Amygdala (tissue), 56 donors: ENCODE results near the gene TMEM183A.

Source experiments
- DNase-seq, 56 donors: peaks; one replicate each; lab custom pipeline; 2025; lab: John Stamatoyannopoulos, UW

TMEM183A gene

DNA sequence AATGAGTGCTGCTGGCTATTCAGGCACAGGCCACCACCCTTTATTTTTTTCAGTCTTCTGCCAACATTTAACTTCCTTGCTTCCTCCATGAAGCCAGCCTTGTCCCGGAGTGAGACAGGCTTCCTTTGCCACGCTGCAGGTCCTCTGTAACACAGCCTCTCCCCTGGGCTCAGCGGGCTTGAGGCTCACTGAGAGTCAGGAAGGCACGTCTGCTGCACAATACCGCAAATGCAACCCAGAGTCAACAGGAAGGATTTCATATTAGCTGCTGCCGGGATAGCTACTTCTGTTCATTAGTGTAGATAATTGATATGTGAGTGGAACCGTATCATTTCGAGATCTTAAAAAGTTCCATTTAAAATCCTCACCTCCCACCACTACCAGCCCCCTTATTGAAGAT lies 56.1 kb downstream of the TMEM183A start:
- DNase-seq: no peak

- no peak for DNase-seq
Observed at GRCh38 chr1:203065191-203065590, 58.0 kb downstream of the TMEM183A start.

DNA sequence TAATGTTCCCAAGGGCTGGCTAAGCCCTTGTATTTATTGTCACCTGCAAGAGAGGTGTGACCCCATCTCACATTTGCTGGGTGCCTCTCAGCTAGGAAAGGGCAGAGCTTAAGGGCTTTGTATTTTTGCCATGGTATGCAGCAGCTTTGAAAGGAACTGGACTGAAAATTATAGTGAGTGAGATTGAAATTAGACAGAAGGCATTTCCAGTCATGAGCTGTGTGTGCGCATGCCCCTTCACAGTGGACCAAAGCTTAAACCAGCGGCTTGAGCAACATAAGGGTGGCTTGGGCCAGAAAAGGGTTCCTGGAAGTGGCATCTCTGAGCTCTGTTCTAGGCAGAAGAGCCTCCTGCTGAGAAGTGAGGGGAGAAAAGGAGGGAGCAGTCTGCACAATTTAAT lies 58.8 kb downstream of the TMEM183A start:
- DNase-seq: no peak

DNA sequence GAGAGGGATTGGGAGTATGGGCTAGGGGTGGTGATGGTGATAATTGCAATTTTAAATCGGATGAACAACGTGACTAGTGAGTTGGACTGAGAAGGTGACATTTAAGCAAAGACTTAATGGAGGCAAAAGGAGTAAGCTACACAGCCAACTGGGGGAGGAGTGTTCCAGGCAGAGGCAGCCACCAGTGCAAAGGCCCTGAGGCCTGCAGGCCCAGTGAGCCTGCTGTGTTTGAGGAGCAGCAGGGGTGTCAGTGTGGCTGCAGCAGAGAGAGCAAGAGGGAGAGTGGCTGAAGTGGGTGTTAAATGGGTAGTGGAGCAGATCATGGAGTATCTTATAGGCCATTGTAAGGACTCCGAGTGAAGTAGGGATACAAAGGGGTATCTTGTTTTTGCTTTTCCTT lies 59.8 kb downstream of the TMEM183A start:
- no peak for DNase-seq

- peak in 6 of 56 donors; percentile 16 to 42 (median 20) for DNase-seq
Observed at GRCh38 chr1:203069030-203069747, 62.0 kb downstream of the TMEM183A start.

- DNase-seq: no peak
Observed at GRCh38 chr1:203072002-203072602, 64.9 kb downstream of the TMEM183A start.

- DNase-seq: no peak
Observed at GRCh38 chr1:203072911-203073310, 65.7 kb downstream of the TMEM183A start.

- no peak for DNase-seq
Observed at GRCh38 chr1:203073469-203073868, 66.3 kb downstream of the TMEM183A start.
